HUES6 (cell line): ENCODE data around the gene PEMT.
"Not testable (repeated sequence)": the region's sequence is repeated elsewhere in the genome, so short reads cannot be mapped to it uniquely, and the experiment has no call there.

ENCODE experiments used
- H3K27ac ChIP-seq: 2 replicates; pipeline ENCODE4 v1.7.0; 2013; ENCODE audit warnings: low read depth, mild to moderate bottlenecking, low read length, inconsistent platforms
- H3K27me3 ChIP-seq: 2 replicates; pipeline ENCODE4 v1.6.1; 2013; ENCODE audit warnings: low read length; ENCODE audit not compliant: control insufficient read depth, insufficient read depth
- H3K36me3 ChIP-seq: 2 replicates; pipeline ENCODE4 v1.6.1; 2013; ENCODE audit warnings: low read length; ENCODE audit not compliant: control insufficient read depth, insufficient read depth
- H3K4me1 ChIP-seq: 2 replicates; pipeline ENCODE4 v1.6.1; 2013; ENCODE audit warnings: low read length; ENCODE audit not compliant: control insufficient read depth, insufficient read depth
- H3K4me3 ChIP-seq: 2 replicates; pipeline ENCODE4 v1.5.1; 2013; ENCODE audit warnings: low read depth, low read length
- H3K9ac ChIP-seq: one replicate; pipeline ENCODE4 v1.6.1; 2013; ENCODE audit warnings: mild to moderate bottlenecking, low read length
- H3K9me3 ChIP-seq: 2 replicates; pipeline ENCODE4 v1.6.1; 2013; ENCODE audit warnings: low read depth, low read length; ENCODE audit not compliant: control insufficient read depth, insufficient read depth

The PEMT gene

GRCh38 chr17:17487998-17488397 lies 103.5 kb downstream of the PEMT start:
- H3K9ac ChIP-seq: no peak overlapping the region
- H3K4me3 ChIP-seq: no peak overlapping the region
- H3K4me1 ChIP-seq: peaks cover 8% of the 10 kb centered on the region; the same call in 1 of the 2 replicates
- H3K27ac ChIP-seq: no peak overlapping the region
- H3K9me3 ChIP-seq: no peaks in the 10 kb centered on the region
- no peaks in the 10 kb centered on the region for H3K27me3 ChIP-seq
- H3K36me3 ChIP-seq: peaks cover 60% of the 10 kb centered on the region

- not testable (repeated sequence) for H3K27ac ChIP-seq, H3K9ac ChIP-seq, H3K9me3 ChIP-seq, H3K27me3 ChIP-seq, H3K4me1 ChIP-seq, H3K4me3 ChIP-seq
- H3K36me3 ChIP-seq: peaks cover 56% of the 10 kb centered on the region
These were observed 105.1 kb downstream of the PEMT start for GRCh38 chr17:17486416-17486815.

GRCh38 chr17:17485420-17485819 lies 106.1 kb downstream of the PEMT start:
- Histone ChIP-seq H3K27ac (no peak overlapping the region), H3K9me3 (no peaks in the 10 kb centered on the region), H3K9ac (no peak overlapping the region), H3K4me3 (no peak overlapping the region), H3K4me1 (no peaks in the 10 kb centered on the region), H3K36me3 (peaks cover 53% of the 10 kb centered on the region), H3K27me3 (no peaks in the 10 kb centered on the region)

GRCh38 chr17:17484451-17484899 lies 107.0 kb downstream of the PEMT start:
- Histone ChIP-seq H3K9me3 (no peaks in the 10 kb centered on the region), H3K36me3 (peaks cover 55% of the 10 kb centered on the region), H3K27me3 (no peaks in the 10 kb centered on the region), H3K4me3 (no peak overlapping the region), H3K4me1 (no peaks in the 10 kb centered on the region), H3K9ac (no peak overlapping the region), H3K27ac (no peak overlapping the region)

GRCh38 chr17:17481860-17482259 lies 109.6 kb downstream of the PEMT start:
- Histone ChIP-seq H3K9me3 (no peaks in the 10 kb centered on the region), H3K4me3 (no peak overlapping the region), H3K4me1 (peaks cover 8% of the 10 kb centered on the region; the same call in 1 of the 2 replicates), H3K36me3 (peaks cover 49% of the 10 kb centered on the region), H3K27me3 (no peaks in the 10 kb centered on the region), H3K9ac (no peak overlapping the region), H3K27ac (no peak overlapping the region)

- Histone ChIP-seq H3K4me3 (no peak overlapping the region), H3K27ac (no peak overlapping the region), H3K27me3 (no peaks in the 10 kb centered on the region), H3K36me3 (peaks cover 47% of the 10 kb centered on the region), H3K4me1 (peaks cover 8% of the 10 kb centered on the region; the same call in 1 of the 2 replicates), H3K9ac (no peak overlapping the region), H3K9me3 (no peaks in the 10 kb centered on the region)
These were observed 110.8 kb downstream of the PEMT start for GRCh38 chr17:17480593-17481148.

GRCh38 chr17:17479209-17479608 lies 112.3 kb downstream of the PEMT start:
- no peak overlapping the region for H3K4me3 ChIP-seq
- no peaks in the 10 kb centered on the region for H3K27me3 ChIP-seq
- H3K27ac ChIP-seq: no peak overlapping the region
- H3K9me3 ChIP-seq: no peaks in the 10 kb centered on the region
- H3K9ac ChIP-seq: no peak overlapping the region
- H3K36me3 ChIP-seq: peaks cover 39% of the 10 kb centered on the region
- peaks cover 8% of the 10 kb centered on the region; the same call in 1 of the 2 replicates for H3K4me1 ChIP-seq

- Histone ChIP-seq H3K36me3 (peaks cover 27% of the 10 kb centered on the region; the same call in 1 of the 2 replicates), H3K27me3 (no peaks in the 10 kb centered on the region), H3K27ac (peak within 1 kb of the TSS; percentile 78), H3K4me3 (peak within 1 kb of the TSS; percentile 98), H3K4me1 (peaks cover 8% of the 10 kb centered on the region; the same call in 1 of the 2 replicates), H3K9me3 (no peaks in the 10 kb centered on the region), H3K9ac (peak within 1 kb of the TSS; percentile 94)
These were observed 114.5 kb downstream of the PEMT start, which contains the start of gene MED9 for GRCh38 chr17:17476865-17477467. MED9 (plus strand) TSS chr17:17477000; CDS start chr17:17477042, 42 bp downstream.

GRCh38 chr17:17474341-17474740 lies 117.2 kb downstream of the PEMT start:
- Histone ChIP-seq H3K36me3 (peaks cover 7% of the 10 kb centered on the region; the same call in 1 of the 2 replicates), H3K27me3 (peaks cover 6% of the 10 kb centered on the region; the same call in 1 of the 2 replicates), H3K4me3 (no peak overlapping the region), H3K9me3 (no peaks in the 10 kb centered on the region), H3K9ac (no peak overlapping the region), H3K4me1 (peaks cover 8% of the 10 kb centered on the region; the same call in 1 of the 2 replicates), H3K27ac (no peak overlapping the region)

- H3K9me3 ChIP-seq: no peaks in the 10 kb centered on the region
- no peaks in the 10 kb centered on the region for H3K4me1 ChIP-seq
- H3K27me3 ChIP-seq: peaks cover 6% of the 10 kb centered on the region; the same call in 1 of the 2 replicates
- H3K9ac ChIP-seq: no peak overlapping the region
- no peak overlapping the region for H3K27ac ChIP-seq
- H3K4me3 ChIP-seq: no peak overlapping the region
- H3K36me3 ChIP-seq: 0 out of 2 replicates have a peak, but pooled peaks cover 2% of the 10 kb centered on the region
These were observed 119.1 kb downstream of the PEMT start for GRCh38 chr17:17472333-17472920.

- Histone ChIP-seq H3K27ac (no peak overlapping the region), H3K9ac (no peak overlapping the region), H3K36me3 (no peaks in the 10 kb centered on the region), H3K27me3 (peaks cover 10% of the 10 kb centered on the region; the same call in 1 of the 2 replicates), H3K4me3 (no peak overlapping the region), H3K9me3 (no peaks in the 10 kb centered on the region), H3K4me1 (no peaks in the 10 kb centered on the region)
These were observed 121.5 kb downstream of the PEMT start for GRCh38 chr17:17469996-17470395.
